IMR-90 (cell line): ENCODE data around the gene MNAT1.

Experiments
- BHLHE40 ChIP-seq: fragments of 150-350 bp; IDR thresholded peaks from 2 replicates; pipeline ENCODE4 v1.6.1; 2016; ENCODE audit warnings: mild to moderate bottlenecking, low read depth, low read length
- CEBPB ChIP-seq: IDR thresholded peaks from 2 replicates; pipeline ENCODE4 v1.6.1; 2012; ENCODE audit warnings: low read depth, low read length, improper control_type of control experiment
- CHD1 ChIP-seq: IDR thresholded peaks from 2 replicates; pipeline ENCODE4 v1.6.1; 2012; ENCODE audit warnings: low read depth, low read length, improper control_type of control experiment
- FOS ChIP-seq: fragments of 150-350 bp; IDR thresholded peaks from 2 replicates; pipeline ENCODE4 v1.6.1; 2016; ENCODE audit warnings: low read depth, low read length
- MAFK ChIP-seq: IDR thresholded peaks from 2 replicates; pipeline ENCODE4 v1.6.1; 2012; ENCODE audit warnings: low read depth, low read length, improper control_type of control experiment
- MAZ ChIP-seq: IDR thresholded peaks from 2 replicates; pipeline ENCODE4 v1.6.1; 2012; ENCODE audit warnings: low read depth, mild to moderate bottlenecking, low read length, improper control_type of control experiment, moderate library complexity, borderline replicate concordance
- NFE2L2 ChIP-seq: fragments of 150-350 bp; IDR thresholded peaks from 2 replicates; pipeline ENCODE4 v1.6.1; 2016; ENCODE audit warnings: low read depth, mild to moderate bottlenecking, low read length
- POLR2A ChIP-seq: IDR thresholded peaks from 2 replicates; pipeline ENCODE4 v1.6.1; 2012; ENCODE audit warnings: mild to moderate bottlenecking, low read depth, low read length
- RAD21 ChIP-seq: IDR thresholded peaks from 2 replicates; pipeline ENCODE4 v1.6.1; 2012; ENCODE audit warnings: low read length, improper control_type of control experiment
- RCOR1 ChIP-seq: IDR thresholded peaks from 2 replicates; pipeline ENCODE4 v1.6.1; 2012; ENCODE audit warnings: mild to moderate bottlenecking, low read length, improper control_type of control experiment; ENCODE audit not compliant: insufficient replicate concordance
- RFX5 ChIP-seq: IDR thresholded peaks from 2 replicates; pipeline ENCODE4 v1.8.0; 2012; ENCODE audit warnings: low read depth, mild to moderate bottlenecking, low read length, moderate library complexity
- SMC3 ChIP-seq: fragments of 150-350 bp; IDR thresholded peaks from 2 replicates; pipeline ENCODE4 v1.6.1; 2016; ENCODE audit warnings: low read depth, mild to moderate bottlenecking, antibody characterized with exemption, low read length, moderate library complexity
- TF ChIP-seq, protein P1 (sequence below): conservative IDR thresholded peaks from 2 replicates; pipeline ENCODE4 v1.5.1; 2012; ENCODE audit warnings: mild to moderate bottlenecking, low read depth, low read length, improper control_type of control experiment
- TF ChIP-seq, protein P2 (sequence below): fragments of 150-350 bp; IDR thresholded peaks from 2 replicates; pipeline ENCODE4 v1.6.1; 2017; ENCODE audit warnings: mild to moderate bottlenecking, antibody characterized with exemption, low read length, low read depth

DNA sequence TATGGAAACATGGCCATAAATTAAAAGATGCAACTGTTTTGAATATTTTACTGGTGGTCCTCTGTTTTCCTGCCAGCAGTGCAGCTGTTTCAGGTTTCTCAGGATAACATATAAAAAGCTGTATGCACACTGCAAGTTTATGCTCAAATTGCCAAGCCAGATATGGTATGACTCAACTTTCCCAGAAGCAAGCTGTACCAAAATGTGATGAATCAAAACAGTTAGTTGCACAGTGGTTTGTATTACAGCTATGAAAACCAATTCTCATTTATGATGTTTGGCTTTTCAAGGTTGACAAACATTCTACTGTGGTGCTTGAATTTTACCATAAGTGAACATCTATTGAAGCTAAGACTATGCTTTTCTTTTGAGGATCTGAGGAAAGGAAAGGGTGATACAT is 230.8 kb downstream of the MNAT1 start:
- TF ChIP-seq, protein P1, sequence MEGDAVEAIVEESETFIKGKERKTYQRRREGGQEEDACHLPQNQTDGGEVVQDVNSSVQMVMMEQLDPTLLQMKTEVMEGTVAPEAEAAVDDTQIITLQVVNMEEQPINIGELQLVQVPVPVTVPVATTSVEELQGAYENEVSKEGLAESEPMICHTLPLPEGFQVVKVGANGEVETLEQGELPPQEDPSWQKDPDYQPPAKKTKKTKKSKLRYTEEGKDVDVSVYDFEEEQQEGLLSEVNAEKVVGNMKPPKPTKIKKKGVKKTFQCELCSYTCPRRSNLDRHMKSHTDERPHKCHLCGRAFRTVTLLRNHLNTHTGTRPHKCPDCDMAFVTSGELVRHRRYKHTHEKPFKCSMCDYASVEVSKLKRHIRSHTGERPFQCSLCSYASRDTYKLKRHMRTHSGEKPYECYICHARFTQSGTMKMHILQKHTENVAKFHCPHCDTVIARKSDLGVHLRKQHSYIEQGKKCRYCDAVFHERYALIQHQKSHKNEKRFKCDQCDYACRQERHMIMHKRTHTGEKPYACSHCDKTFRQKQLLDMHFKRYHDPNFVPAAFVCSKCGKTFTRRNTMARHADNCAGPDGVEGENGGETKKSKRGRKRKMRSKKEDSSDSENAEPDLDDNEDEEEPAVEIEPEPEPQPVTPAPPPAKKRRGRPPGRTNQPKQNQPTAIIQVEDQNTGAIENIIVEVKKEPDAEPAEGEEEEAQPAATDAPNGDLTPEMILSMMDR: no peak
- TF ChIP-seq POLR2A (no peak), CEBPB (peak; percentile 61), RAD21 (no peak), CHD1 (no peak), FOS (peak; percentile 75), RFX5 (no peak), NFE2L2 (no peak), RCOR1 (no peak), BHLHE40 (no peak), SMC3 (no peak), MAFK (no peak), MAZ (no peak)
- TF ChIP-seq, protein P2, sequence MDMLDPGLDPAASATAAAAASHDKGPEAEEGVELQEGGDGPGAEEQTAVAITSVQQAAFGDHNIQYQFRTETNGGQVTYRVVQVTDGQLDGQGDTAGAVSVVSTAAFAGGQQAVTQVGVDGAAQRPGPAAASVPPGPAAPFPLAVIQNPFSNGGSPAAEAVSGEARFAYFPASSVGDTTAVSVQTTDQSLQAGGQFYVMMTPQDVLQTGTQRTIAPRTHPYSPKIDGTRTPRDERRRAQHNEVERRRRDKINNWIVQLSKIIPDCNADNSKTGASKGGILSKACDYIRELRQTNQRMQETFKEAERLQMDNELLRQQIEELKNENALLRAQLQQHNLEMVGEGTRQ: no peak
